ENCODE measurements around the gene APOBEC2. TPM values are rescaled to one million over a fixed set of nuclear protein-coding genes. Genes with fewer than 3 reads are reported as not detected.

APOBEC2 gene
- total and polyA plus RNA-seq, 2 donors (not counting 1 experiment from before 2014, with no cell fraction given): not detected

DNA sequence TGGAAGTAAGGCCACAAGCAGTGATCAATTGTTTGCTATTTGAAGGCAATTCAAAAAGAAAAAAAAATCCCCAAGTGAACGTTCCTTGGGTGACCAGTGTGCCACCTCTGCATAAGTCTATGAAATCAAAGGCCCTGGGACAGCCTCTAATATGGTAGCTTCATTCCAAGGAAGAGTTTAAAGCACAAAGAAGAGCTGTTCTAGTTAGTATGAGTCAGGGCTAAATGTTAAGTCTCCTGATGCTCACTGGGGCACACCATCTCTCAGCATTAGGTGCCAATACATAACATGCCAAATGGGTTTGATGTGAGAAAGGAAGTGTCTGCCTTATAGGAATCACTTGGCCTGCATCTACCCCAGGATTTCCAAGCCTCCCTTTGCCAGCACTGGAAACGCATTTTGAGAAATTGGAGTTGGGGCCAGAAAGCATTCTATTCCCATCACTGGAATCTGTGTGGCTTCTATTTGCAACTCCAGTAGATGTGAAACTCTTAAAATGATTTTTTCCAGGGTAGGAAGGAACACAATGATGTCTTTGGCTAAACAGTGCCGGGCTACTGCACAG, 27.0 kb upstream of the APOBEC2 start:
- Histone ChIP-seq H4K20me1 (ENCODE audit: control insufficient read depth, insufficient read depth, low read length, poor library complexity, severe bottlenecking) (no peaks in the 10 kb centered on the region), H3K9ac (ENCODE audit: low read length) (no peak overlapping the region), H2AFZ (ENCODE audit: insufficient read depth, low read depth, low read length, poor library complexity, severe bottlenecking) (no peak overlapping the region), H3K27ac (ENCODE audit: low read length in 2 of 2) (no peak overlapping the region), H3K4me3 (ENCODE audit: control extremely low read depth in 1 of 5, extremely low read depth in 1 of 5, insufficient read depth in 1 of 5, low read depth in 2 of 5, low read length in 4 of 5) (no peak overlapping the region), H3K36me3 (replicated peaks in 1 of 2; ENCODE audit: control extremely low read depth in 1 of 2, control insufficient read depth in 1 of 2, extremely low read depth in 1 of 2, insufficient read depth in 2 of 2, low read length in 1 of 2) (no peaks in the 10 kb centered on the region), H3K4me2 (replicated peaks; ENCODE audit: low read depth, low read length, poor library complexity, severe bottlenecking) (no peak overlapping the region), H3K9me3 (ENCODE audit: control extremely low read depth in 1 of 3, control insufficient read depth in 2 of 3, insufficient read depth in 1 of 3, low read length in 2 of 3) (no peaks in the 10 kb centered on the region), H3K4me1 (ENCODE audit: control insufficient read depth in 2 of 2, insufficient read depth in 2 of 2, low read length in 2 of 2) (peaks cover 20 to 23% of the 10 kb centered on the region in 2 donors), H3K79me2 (ENCODE audit: control insufficient read depth, insufficient read depth, low read length) (no peaks in the 10 kb centered on the region), H3K27me3 (replicated peaks in 1 of 4; ENCODE audit: control extremely low read depth in 1 of 4, control insufficient read depth in 3 of 4, insufficient read depth in 4 of 4, low read length in 3 of 4) (no peaks in the 10 kb centered on the region)
- DNase-seq (no peak), ATAC-seq (ENCODE audit: low read depth) (no peak)
- CTCF ChIA-PET: interaction anchor here (1.7 to 5.9 kb wide), 3 partner anchors 11 to 21 kb away, joined by 3 to 35 read pairs (median 23); no protein-coding TSS in a partner anchor
- intact Hi-C loops (cut with micrococcal nuclease): loop anchor here (5.0 to 10.0 kb wide), 2 partner anchors 1161 to 1664 kb away; no protein-coding TSS in a partner anchor
- 82% methylated on average over 2 of the region's 3 CpGs for WGBS (ENCODE audit: insufficient coverage)
- Mint-ChIP-seq H3K4me3 (no peak overlapping the region), H3K27ac (no peak overlapping the region), H3K9me3 (ENCODE audit: insufficient read depth) (no peaks in the 10 kb centered on the region), H3K4me1 (peaks cover 22% of the 10 kb centered on the region), H3K27me3 (no peaks in the 10 kb centered on the region)
- POLR2A ChIA-PET: no interaction called here
- TF ChIP-seq EZH2 (IDR thresholded peaks at IDR 0.05; ENCODE audit: borderline replicate concordance, insufficient read depth, low read depth, low read length, poor library complexity, severe bottlenecking): no peak
- TF ChIP-seq, protein P1, sequence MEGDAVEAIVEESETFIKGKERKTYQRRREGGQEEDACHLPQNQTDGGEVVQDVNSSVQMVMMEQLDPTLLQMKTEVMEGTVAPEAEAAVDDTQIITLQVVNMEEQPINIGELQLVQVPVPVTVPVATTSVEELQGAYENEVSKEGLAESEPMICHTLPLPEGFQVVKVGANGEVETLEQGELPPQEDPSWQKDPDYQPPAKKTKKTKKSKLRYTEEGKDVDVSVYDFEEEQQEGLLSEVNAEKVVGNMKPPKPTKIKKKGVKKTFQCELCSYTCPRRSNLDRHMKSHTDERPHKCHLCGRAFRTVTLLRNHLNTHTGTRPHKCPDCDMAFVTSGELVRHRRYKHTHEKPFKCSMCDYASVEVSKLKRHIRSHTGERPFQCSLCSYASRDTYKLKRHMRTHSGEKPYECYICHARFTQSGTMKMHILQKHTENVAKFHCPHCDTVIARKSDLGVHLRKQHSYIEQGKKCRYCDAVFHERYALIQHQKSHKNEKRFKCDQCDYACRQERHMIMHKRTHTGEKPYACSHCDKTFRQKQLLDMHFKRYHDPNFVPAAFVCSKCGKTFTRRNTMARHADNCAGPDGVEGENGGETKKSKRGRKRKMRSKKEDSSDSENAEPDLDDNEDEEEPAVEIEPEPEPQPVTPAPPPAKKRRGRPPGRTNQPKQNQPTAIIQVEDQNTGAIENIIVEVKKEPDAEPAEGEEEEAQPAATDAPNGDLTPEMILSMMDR (IDR thresholded peaks at IDR 0.05): no peak

DNA sequence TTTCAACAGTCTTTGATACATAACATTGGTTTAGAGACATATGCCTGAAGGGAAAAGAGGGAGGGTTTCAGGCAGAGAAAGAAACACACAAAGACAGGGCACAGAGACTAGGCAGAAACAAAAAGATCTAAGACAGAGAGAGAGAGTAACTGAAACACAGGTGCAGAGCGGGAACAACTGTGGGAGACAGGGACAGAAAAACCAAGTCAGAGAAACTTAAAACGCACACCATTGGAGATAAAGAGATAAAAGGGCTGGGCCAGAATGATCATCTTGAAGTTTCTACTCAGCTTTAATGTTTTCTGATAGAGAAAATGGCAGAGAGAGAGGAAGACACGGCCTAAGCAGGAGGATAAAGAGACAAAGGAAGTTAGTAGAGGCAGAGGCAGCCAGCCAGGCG, 25.8 kb upstream of the APOBEC2 start:
- peak overlapping the region; percentile 87 for H3K4me2 ChIP-seq (replicated peaks; ENCODE audit: low read depth, low read length, poor library complexity, severe bottlenecking)
- peak overlapping the region; percentile 88 for H3K4me3 Mint-ChIP-seq
- H3K4me1 Mint-ChIP-seq: peaks cover 24% of the 10 kb centered on the region
- no peaks in the 10 kb centered on the region for H3K27me3 Mint-ChIP-seq
- H3K27ac Mint-ChIP-seq: peak overlapping the region; percentile 55
- TF ChIP-seq EZH2 (IDR thresholded peaks at IDR 0.05; ENCODE audit: borderline replicate concordance, insufficient read depth, low read depth, low read length, poor library complexity, severe bottlenecking): no peak
- TF ChIP-seq, protein P1 (IDR thresholded peaks at IDR 0.05): no peak
- H3K9ac ChIP-seq (ENCODE audit: low read length): peak overlapping the region; percentile 78
- POLR2A ChIA-PET: no interaction called here
- peak overlapping the region; percentile 4 to 73 (median 66) for H3K4me3 ChIP-seq (ENCODE audit: control extremely low read depth in 1 of 5, extremely low read depth in 1 of 5, insufficient read depth in 1 of 5, low read depth in 2 of 5, low read length in 4 of 5)
- no peaks in the 10 kb centered on the region for H4K20me1 ChIP-seq (ENCODE audit: control insufficient read depth, insufficient read depth, low read length, poor library complexity, severe bottlenecking)
- no peaks in the 10 kb centered on the region for H3K79me2 ChIP-seq (ENCODE audit: control insufficient read depth, insufficient read depth, low read length)
- no peaks in the 10 kb centered on the region for H3K36me3 ChIP-seq (replicated peaks in 1 of 2; ENCODE audit: control extremely low read depth in 1 of 2, control insufficient read depth in 1 of 2, extremely low read depth in 1 of 2, insufficient read depth in 2 of 2, low read length in 1 of 2)
- no peaks in the 10 kb centered on the region for H3K9me3 Mint-ChIP-seq (ENCODE audit: insufficient read depth)
- DNase-seq: peak; percentile 18
- intact Hi-C loops (cut with micrococcal nuclease): loop anchor here (1.0 to 10.0 kb wide), 3 partner anchors 39 to 1665 kb away; no protein-coding TSS in a partner anchor
- H3K4me1 ChIP-seq (ENCODE audit: control insufficient read depth in 2 of 2, insufficient read depth in 2 of 2, low read length in 2 of 2): peaks cover 20 to 23% of the 10 kb centered on the region in 2 donors
- no peaks in the 10 kb centered on the region for H3K9me3 ChIP-seq (ENCODE audit: control extremely low read depth in 1 of 3, control insufficient read depth in 2 of 3, insufficient read depth in 1 of 3, low read length in 2 of 3)
- peak overlapping the region in 1 of 2 donors; percentile 55 for H3K27ac ChIP-seq (ENCODE audit: low read length in 2 of 2)
- H2AFZ ChIP-seq (ENCODE audit: insufficient read depth, low read depth, low read length, poor library complexity, severe bottlenecking): peak overlapping the region; percentile 93
- no peaks in the 10 kb centered on the region for H3K27me3 ChIP-seq (replicated peaks in 1 of 4; ENCODE audit: control extremely low read depth in 1 of 4, control insufficient read depth in 3 of 4, insufficient read depth in 4 of 4, low read length in 3 of 4)
- no peak for ATAC-seq (ENCODE audit: low read depth)
- CTCF ChIA-PET: interaction anchor here (1.3 to 5.9 kb wide), 13 partner anchors 9 to 1680 kb away, joined by 3 to 35 read pairs (median 9); partner anchors contain the start of genes NFYA, OARD1 and UNC5CL
- 33% methylated on average over 3 of the region's 4 CpGs for WGBS (ENCODE audit: insufficient coverage)
